Fibroblast of skin of abdomen (primary cell): Measurements from ENCODE around the gene SIPA1L3.

Experiments
- DNase-seq: peaks from one replicate; pipeline ENCODE4 v3.0.0-alpha.2; 2013

Gene SIPA1L3

GRCh38 chr19:37947778-37948177, 40.8 kb downstream of the SIPA1L3 start:
- DNase-seq: no peak

DNA sequence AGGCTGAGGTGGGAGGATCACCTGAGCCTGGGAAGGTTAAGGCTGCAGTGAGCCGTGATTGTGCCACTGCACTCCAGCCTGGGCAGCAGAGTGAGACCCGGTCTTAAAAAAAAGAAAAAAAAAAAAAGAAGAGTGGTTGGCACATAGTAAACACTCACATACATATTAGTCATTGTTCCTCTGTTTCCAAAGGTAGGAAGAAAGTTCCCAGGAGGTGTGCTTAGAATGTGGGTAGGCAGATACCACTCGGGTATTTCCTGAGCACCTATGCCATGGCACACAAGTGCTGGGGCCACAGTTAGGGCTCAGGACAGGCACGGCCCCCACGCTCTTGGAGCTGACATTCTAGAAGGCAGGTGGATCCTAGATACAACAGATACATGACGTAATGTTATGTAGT, 41.4 kb downstream of the SIPA1L3 start:
- no peak for DNase-seq

DNA sequence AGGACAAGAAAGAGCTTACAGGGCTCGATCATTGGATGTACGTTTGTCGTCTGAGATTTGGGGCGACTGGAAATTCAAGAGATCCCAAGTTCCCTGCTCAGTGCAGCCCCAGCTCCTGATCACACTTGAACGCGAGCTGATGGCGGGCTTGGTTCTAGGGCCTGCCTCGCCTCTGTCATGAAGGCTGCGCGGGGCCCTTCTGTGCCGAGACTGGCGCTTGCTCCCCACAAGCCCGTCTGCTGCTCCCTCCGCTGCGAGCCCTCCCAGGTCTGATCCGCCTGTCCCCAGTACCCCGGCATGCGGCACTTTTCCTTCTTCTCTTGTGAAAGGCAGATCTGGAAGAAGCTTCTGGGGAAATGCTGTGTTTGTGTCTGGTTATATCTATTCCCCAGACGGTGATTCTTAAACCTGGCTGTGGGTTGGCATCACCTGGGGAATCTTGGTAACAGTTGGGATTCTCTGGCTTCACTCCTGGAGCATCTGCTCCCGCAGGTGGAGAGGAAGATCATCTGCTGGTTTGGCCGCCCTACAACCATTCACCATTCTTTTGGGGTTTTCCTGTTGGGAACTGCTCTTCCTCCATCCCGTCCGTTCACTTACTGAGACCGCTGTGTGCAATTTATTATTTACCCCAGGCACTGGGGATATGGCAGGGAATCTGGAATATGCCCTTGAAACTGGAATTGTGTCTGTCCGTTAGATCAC, 43.6 kb downstream of the SIPA1L3 start:
- DNase-seq: no peak

DNA sequence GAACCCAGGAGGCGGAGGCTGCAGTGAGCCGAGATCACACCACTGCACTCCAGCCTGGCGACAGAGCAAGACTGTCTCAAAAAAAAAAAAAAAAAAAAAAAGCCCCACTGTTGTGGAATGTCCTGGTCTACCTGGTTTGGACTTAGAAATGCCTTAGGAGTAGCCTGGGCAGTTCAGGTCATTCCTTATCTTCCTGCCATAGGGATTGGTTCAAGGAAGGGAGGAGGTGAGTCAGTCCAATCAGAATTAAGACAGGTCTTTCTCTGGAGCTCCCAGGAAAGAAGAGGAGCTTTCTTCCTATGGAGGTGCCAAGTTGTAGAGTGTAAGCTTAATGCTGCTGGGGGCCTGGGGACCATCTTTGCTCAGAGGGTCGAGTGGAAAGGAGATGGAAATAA, 44.8 kb downstream of the SIPA1L3 start:
- no peak for DNase-seq

- peak; percentile 43 for DNase-seq
Measured at GRCh38 chr19:37953171-37953917, 46.3 kb downstream of the SIPA1L3 start.

- DNase-seq: no peak
Measured at GRCh38 chr19:37953918-37954303, 46.9 kb downstream of the SIPA1L3 start.

- DNase-seq: no peak
Measured at GRCh38 chr19:37954421-37954874, 47.4 kb downstream of the SIPA1L3 start.

DNA sequence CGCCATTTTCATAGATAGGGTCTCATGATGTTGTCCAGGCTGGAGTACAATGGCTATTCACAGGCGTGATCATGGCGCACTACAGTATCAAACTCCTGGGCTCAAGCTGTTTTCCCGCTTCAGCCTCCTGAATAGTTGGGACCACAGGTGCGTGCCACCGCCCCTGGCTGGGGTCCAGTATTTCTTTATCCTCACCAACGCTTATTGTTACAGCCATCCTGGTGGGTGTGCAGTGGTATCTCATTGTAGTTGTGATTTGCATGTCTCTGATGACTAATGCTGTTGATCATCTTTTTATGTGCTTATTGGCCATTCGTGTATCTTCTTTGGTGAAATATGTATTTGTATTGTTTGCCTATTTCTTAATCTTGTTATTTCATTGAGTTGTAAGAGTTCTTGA, 49.0 kb downstream of the SIPA1L3 start:
- DNase-seq: no peak

DNA sequence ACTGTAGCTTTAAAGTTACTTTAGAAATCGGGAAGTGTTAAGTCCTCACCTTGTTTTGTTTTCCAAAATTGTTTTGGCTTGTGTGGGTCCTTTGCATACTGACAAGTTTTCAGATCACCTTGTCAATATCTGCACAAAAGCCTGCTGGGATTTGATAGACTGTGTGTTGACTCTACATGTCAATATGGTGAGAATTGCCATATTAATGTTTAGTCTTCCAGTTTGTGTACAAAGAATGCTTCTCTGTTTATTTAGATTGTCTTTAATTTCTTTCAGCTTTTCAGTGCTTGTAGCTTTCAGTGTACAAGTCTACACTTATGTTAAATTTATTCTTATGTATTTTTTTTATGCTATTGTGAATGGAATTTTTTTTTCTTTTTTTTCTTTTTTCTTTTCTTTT, 50.2 kb downstream of the SIPA1L3 start:
- DNase-seq: no peak

- no peak for DNase-seq
Measured at GRCh38 chr19:37959665-37960114, 52.7 kb downstream of the SIPA1L3 start.

DNA sequence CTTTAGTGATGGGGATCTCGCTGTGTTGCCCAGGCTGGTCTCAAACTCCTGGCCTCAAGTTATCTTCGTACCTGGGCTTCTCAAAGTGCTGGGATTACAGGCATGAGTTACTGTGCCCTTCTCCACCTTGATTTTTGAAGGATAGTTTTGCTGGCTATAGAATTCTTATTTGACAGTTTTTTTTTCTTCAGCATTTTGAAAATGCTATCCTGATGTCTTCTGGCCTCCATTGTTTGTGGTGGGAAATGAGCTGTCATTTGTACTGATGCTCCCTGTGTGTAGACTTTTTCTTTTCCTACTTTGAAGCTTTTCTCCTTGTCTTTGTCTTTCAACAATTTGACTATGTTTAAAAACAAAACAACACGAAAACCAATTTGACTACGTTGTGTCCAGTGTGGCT, 54.2 kb downstream of the SIPA1L3 start:
- no peak for DNase-seq

DNA sequence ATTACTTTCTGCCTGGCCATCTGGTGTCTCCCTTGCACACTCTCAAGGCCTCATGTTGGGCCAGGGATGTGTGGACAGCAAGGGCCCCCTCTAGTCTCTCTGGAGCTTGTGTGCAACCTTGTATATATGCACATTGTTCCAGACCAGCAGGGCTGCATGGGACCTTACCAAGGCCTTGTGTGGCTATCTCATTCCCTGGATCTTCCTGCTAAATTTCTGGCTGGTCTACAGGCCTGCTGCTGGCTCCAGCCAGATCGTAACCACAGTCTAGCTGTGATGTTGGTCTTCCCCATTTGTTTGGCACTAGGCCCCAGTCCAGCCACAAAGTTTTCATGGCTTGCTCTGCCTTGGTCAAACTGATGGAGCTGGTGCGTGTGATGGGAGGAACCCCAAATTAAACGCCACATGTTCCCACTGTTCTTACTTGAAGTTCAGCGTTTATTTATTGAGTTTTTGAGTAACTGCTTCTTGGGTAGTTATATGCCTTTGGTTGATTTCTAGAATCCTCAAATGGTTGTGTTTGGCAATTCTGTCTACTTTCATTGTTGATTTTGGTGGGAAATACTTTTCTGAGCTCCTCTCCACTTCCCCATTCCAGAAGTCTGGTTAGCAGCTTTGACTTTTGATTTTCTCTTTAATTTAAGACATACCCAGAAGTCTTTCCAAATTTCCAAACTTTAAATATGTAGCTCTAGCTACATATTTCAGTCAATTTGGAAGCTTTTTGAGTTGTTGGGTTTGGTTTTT, 56.4 kb downstream of the SIPA1L3 start:
- peak; percentile 63 for DNase-seq

DNA sequence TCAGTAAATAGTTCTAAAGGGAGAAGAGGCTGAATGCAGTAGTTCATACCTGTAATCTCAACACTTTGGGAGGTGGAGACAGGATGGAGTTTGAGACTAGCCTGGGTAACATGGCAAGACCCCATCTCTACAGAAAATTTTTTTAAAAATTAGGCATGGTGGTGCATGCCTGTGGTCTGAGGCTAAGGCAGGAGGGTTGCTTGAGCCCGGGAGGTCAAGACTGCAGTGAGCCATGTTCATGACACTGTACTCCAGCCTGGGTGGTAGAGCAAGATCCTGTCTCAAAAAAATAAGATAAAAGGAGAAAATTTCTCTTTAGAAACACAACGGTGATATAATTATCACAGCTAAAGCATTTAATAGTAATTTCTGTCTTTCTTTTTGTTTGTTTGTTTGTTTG, 57.1 kb downstream of the SIPA1L3 start:
- no peak for DNase-seq

DNA sequence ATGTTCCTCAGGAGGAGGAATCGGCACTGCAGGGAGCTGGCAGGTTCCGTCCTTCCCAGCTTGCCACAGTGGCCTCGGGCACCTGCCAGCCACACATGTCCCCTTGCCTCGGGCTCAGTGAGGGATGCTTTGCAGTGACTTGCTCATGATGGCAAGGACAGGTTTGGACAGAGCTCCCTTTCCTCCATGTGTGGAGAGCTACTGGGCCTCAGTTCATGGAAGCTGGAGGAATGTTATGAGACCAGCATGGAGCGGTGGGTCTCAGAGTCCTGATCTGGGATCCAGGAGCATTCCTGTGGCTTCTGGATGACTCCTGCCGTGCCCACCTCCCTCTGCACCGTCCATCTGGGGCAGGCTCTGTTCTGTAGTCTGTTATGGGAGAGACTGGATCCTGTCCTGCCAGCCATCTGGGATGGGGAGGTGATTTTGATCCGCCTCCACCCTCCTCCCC, 59.2 kb downstream of the SIPA1L3 start:
- peak; percentile 57 for DNase-seq

- DNase-seq: peak; percentile 71
Measured at GRCh38 chr19:37966662-37967231, 59.7 kb downstream of the SIPA1L3 start.

DNA sequence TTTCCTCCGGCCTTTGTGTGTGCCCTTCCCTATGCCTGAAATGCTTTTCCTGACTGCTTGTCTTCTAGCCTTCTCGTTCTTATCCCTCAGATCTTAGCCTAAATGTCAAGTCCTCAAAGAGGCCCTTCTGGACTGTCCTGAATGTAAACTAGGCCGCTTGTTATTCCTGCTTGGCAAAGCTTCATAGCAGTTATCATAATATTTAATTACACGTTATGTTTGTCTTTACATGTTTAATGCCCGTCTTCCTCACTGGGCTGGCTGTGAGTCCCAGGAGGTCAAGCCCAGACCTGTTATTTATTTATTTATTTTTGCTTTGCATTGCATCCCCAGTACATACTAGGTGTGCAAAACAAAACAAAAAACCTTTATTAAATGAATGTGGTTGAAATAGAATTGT, 62.7 kb downstream of the SIPA1L3 start:
- DNase-seq: no peak

DNA sequence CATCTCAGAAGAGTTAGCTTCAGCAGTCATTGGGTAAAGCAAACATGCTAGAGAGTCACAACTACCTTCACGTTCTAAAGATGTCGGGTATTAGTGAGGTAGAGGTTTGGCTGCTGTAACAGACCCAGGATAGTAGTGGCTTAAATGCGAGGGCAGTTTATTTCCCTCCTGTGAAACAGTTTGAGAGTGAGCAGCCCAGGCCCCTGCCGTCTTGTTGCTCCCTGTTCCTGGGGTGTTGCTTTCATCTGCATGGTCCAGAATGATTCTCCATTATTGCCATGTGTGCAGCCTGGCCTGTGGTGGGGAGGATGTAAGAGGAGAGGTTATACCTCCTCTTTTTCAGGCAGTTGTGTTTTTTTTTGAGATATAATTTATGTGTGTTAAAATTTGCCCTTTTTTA, 63.7 kb downstream of the SIPA1L3 start:
- no peak for DNase-seq

DNA sequence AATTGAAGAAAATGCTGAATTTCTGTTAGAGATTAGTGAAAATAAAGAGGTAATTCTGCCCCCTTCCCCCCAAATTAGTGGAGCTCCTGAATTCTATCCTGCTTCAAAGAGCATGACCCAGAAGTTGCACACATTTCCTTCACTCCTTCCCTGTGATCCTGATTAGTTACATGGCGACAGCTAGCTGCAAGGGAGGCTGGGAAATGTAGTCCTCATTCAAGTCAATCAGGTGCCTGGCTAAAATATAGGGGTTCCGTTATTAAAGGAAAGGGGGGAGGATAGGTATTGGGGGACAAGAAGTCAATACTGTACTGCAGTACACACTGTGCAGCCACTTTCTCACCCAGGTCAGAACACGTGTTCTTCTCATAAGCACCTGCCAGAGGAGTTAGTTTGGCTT, 65.8 kb downstream of the SIPA1L3 start:
- DNase-seq: no peak

GRCh38 chr19:37973666-37974065, 66.7 kb downstream of the SIPA1L3 start:
- no peak for DNase-seq

GRCh38 chr19:37975071-37975470, 68.1 kb downstream of the SIPA1L3 start:
- DNase-seq: no peak

- DNase-seq: no peak
Measured at GRCh38 chr19:37975596-37976515, 68.8 kb downstream of the SIPA1L3 start.

GRCh38 chr19:37977391-37977790, 70.4 kb downstream of the SIPA1L3 start:
- DNase-seq: no peak
